Activated CD8-positive, alpha-beta memory T cell treated with anti-CD3 and anti-CD28 coated beads, Interleukin-2, amount 50 U/mL, for 4 hours (primary cell): Measurements from ENCODE around the gene AMDHD1.
A peak's percentile ranks its signal among the peaks of the same experiment; 100 is the strongest.

Source experiments
- DNase-seq: peaks from one replicate; pipeline ENCODE4 v3.0.0-alpha.2; 2020

The AMDHD1 gene

GRCh38 chr12:95996034-95996658 is 53.0 kb downstream of the AMDHD1 start, which contains the start of gene HAL:
TSS of gene HAL (minus strand) at chr12:95996344. CDS start at chr12:95995910, 434 bp downstream.
- DNase-seq: no peak

GRCh38 chr12:95997276-95997675 is 54.1 kb downstream of the AMDHD1 start:
- no peak for DNase-seq

GRCh38 chr12:95997911-95998510 is 54.9 kb downstream of the AMDHD1 start:
- no peak for DNase-seq

- peak; percentile 20 for DNase-seq
Measured at GRCh38 chr12:95998611-95999286, 55.6 kb downstream of the AMDHD1 start.

GRCh38 chr12:95999484-95999883 is 56.4 kb downstream of the AMDHD1 start:
- DNase-seq: no peak

- no peak for DNase-seq
Measured at GRCh38 chr12:96000858-96001257, 57.7 kb downstream of the AMDHD1 start.

GRCh38 chr12:96006727-96007126 is 63.6 kb downstream of the AMDHD1 start:
- no peak for DNase-seq

GRCh38 chr12:96007729-96008128 is 64.6 kb downstream of the AMDHD1 start:
- DNase-seq: no peak

GRCh38 chr12:96014943-96015599 is 71.9 kb downstream of the AMDHD1 start:
- DNase-seq: no peak

- DNase-seq: no peak
Measured at GRCh38 chr12:96015672-96016071, 72.5 kb downstream of the AMDHD1 start.
